Stimulated activated CD8-positive, alpha-beta memory T cell treated with anti-CD3 and anti-CD28 coated beads, Interleukin-15, amount 100 ng/mL, for 48 hours (primary cell): ENCODE data around the gene PRMT5.
"Not testable (repeated sequence)": the region's sequence is repeated elsewhere in the genome, so short reads cannot be mapped to it uniquely, and the experiment has no call there.

ENCODE experiments used
- DNase-seq, 2 donors: peaks; one replicate each; pipeline ENCODE4 v3.0.0-alpha.2; 2020; ENCODE audit warnings: low read depth in 2 of 2

The PRMT5 gene

DNA sequence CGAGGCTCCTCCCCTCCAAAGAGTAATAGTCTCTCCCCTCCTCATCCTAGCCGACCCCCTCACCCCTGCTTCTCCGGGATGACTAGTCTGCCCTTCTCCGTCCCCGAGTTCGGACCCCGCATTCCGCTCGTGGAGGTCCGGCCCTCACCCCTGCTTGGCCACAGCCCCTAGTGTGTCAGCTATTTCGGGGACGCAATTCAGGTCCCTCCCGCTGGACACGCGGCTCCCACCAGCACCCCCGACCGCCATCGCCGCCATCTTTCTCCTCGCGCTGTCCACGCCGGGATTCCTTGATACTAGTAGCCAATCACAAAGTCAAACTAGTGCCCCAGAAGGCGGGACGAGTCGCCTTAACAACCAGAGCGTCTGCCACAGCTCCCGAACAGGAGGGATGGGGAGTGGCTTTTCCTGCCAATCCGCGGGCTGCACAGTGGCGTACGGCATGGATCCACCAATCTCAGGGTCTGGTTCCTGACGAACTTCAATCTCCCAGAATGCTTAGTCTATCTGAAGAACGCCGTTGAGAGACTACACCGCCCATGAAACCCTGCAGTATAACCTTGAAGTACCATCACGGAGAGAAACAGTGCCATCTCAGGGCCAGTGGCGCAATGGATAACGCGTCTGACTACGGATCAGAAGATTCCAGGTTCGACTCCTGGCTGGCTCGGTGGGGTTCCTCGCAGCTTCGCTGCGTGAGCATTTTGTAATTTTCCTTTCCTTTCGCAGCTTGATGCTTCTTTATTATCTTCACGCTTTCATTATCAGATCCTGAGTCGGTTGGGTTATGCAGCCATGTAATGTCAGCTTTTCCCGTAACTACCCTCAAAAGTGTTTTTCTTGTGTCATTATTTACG is at the start of gene PRMT5:
Gene PRMT5, minus strand, starts transcription at position 273 of the 857 bp plus-strand sequence. Its CDS starts 15 bp downstream, at position 258.
- DNase-seq = peak; percentile 95 to 96

DNA sequence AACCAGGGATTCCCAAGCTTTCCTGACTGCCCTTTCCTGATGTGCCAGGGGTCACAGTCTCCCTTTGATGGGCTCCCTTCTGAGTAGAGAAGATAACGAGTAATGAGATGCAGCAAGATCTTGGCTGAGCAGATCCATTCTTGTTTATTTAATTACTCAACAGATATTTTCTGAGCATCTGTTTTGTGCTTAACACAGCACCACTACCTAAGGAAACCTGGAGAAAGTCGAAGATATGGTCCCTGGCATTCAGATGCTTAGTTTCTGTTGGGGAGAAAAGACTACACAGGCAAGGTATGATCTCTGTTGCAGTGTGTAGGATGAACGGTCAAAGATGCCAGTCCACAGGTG is 49.3 kb upstream of the PRMT5 start:
- no peak for DNase-seq

- no peak for DNase-seq
Measured at GRCh38 chr14:22977684-22978486, 48.7 kb upstream of the PRMT5 start.

- DNase-seq = no peak
Measured at GRCh38 chr14:22977434-22977683, 48.2 kb upstream of the PRMT5 start.

GRCh38 chr14:22976620-22977433 is 47.7 kb upstream of the PRMT5 start:
- DNase-seq = no peak

- DNase-seq = no peak
Measured at GRCh38 chr14:22974530-22975313, 45.5 kb upstream of the PRMT5 start.

DNA sequence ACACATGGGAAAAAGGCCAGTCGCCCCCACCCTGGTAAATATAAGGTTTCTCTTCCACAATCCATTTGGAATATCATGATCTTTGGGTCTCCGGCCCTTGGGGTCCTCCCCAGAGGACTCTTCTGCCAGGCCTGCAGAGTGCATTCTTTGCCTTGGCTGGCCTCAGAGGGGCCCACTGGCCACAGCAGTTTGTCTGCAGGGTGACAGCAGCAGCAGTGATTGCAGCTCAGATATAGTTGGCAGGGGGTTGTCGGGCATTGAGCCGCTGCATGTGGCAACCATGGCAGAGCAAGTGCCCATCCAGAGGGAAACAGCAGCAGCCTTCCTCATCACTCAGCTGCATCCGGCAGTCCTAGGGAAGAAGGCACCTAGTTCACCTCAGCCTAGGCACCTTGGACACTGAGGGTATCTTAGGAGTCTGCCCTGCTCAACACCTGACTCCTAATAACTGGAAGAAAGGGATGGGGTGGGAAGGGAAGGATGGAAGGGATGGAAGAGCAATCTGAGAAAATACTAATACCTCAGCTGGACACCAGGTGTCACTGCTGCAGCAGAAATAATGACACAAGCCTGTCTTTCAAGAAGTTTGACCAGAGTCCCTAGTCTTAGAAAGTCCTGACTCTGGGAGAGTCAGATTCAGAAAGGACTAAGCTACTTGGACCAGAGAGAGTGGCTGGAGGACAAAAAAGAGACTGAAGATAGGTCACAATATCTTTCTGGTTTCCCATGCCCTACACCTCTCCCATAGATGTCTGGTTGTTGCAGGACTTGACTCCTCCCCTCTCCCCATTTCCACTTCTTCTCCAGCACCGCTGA is 44.2 kb upstream of the PRMT5 start:
- no peak for DNase-seq

DNA sequence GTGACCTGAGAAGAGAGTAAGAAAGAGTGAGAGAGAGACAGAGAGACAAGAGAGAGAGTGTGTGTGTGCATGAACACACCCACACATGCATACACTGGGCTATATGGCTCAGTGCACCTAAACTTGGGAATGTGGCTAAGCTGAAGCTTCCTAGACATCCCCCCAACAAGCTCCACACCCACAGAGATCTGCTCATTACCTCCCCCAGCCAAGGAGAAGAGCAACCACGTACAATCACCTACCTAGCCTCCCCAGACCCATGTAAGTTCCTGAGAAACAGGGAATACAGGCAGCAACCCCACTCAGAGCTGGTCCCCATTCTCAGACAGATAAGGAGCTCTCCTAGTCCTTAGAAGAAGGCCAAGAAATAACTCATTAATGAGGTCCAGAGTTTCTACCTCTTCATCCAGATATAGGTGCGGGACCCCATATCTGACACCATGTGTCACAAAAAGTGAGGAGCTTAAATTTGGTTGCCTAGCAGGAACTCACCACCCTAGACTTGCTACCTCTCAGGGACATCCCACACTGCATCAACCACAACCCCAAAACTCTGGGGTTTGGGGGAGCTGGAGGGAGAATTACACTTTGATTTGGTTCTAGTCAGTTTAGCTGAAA is 43.2 kb upstream of the PRMT5 start:
- no peak for DNase-seq

DNA sequence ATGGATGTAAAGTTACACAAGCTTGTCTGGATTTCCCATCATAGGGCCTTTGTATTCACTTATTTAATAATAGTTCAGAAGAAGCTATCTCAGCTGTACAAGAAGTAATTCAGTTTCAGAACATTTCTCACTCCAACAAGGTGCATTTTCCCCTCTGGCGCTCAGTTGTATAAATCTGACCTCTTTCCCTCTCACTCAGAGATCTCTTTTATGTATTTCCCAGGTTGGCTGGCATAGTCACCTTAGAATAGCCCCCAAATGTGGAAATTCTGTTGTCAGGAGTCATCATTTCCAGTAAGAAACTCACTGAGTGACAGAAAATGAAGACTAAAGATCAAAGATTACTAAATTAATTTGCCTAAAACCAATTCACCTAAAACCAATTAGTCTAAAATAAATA is 42.0 kb upstream of the PRMT5 start:
- DNase-seq = no peak

- DNase-seq = no peak
Measured at GRCh38 chr14:22966783-22967269, 37.6 kb upstream of the PRMT5 start.

DNA sequence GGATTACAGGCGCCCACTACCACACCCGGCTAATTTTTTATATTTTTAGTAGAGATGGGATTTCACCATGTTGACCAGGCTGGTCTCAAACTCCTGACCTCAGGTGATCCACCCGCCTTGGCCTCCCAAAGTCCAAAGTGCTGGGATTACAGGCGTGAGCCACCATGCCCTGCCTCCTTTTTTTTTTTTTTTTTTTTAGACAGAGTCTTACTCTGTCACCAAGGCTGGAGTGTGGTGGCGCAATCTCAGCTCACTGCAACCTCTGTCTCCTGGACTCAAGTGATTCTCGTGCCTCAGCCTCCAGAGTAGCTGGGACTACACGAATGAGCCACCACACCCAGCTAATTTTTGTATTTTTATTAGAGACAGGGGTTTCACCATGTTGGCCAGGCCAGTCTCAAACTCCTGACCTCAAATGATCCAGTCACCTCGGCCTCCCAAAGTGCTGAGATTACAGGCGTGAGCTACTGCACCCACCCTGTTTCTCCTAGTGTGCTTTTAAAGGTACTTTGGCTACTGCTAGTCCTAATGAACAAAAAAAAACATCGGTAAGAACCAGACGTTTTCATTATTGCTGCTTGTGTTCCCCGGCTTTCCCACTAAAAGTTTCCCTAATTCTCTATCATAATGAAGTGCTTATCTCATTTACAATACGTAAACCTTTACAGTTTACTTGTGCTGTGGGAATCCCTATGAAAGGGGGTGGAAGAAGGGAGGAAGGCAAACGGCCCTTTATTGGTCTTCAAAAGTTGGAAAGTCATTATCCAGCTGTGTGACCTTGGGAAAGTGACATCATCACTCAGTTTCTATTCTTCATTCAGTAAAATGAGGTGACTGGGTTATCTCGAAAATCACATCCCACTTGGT is 37.0 kb upstream of the PRMT5 start:
- DNase-seq = not testable (repeated sequence)

DNA sequence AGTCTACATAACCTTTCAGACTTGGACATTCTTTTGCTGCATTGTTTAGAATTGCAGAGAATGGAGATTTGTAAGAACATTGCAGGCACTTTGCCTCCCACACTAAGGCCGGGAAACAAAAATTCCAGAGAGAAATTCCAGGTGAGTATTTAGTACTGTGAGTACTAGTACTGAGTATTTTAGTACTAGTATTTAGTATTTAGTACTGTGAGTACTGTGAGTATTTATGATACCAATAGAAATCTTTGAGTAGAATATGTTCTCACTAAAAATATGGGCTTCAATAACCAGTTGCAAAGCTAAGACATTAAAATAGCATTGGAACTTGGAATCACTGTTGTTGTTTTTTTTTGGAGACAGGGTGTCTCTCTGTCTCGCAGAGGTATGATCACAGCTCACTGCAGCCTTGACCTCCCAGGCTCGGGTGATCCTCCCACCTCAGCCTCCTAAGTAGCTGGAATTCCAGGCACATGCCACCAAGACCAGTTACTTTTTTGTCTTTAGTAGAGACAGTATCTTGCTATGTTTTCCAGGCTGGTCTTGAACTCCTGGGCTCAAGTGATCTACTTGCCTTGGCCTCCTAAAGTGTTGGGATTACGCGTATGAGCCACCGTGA is 33.0 kb upstream of the PRMT5 start:
- DNase-seq = no peak

- no peak for DNase-seq
Measured at GRCh38 chr14:22955702-22956569, 26.8 kb upstream of the PRMT5 start.

- no peak for DNase-seq
Measured at GRCh38 chr14:22952418-22952817, 23.2 kb upstream of the PRMT5 start.

DNA sequence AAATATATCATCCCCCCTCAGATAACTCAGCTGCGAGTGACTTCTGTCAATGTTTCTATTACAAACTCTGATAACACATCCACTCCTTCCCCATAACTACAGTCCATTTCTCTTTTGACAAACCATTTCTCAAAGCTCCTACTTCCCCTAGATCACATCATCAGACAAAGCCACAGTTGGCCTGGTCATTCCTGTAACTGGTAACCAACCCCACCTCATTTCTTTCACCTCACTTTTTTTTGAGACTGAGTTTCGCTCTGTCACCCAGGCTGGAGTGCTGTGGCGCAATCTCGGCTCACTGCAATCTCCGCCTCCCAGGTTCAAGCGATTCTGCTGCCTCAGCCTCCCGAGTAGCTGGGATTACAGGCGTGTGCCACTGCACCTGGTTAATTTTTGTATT is 22.6 kb upstream of the PRMT5 start:
- DNase-seq = not testable (repeated sequence)

DNA sequence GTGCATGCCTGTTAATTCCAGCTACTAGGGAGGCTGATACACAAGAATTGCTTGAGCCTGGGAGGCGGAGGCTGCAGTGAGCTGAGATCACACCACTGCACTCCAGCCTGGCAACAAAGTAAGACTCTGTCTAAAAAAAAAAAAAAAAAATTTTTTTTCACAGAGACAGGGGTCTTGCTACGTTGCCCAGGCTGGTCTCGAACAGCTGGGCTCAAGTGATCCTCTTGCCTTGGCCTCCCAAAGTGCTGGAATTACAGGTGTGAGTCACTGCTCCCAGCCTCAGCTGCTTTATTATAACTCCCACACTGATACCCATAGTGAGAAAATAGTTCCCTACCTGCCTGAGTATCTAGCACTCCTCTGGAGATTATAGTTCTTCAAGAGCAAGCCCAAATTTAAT is 16.5 kb upstream of the PRMT5 start:
- DNase-seq = no peak

DNA sequence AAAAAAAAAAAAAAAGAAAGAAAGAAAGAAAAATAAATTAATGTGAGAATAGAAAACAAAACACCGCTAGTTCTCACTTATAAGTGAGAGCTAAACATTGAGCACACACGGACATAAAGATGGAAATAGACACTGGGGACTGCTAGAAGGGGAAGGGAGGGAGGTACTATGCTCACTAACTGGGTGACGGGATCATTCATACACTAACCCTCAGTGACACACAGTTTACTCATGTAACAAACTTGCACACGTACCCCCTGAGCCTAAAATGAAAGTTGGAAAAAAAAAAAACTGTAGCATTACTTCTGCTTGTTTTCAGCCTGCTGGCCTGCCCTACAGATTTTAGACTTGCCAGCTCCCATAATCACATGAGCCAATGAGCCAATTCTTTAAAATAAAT is 10.5 kb upstream of the PRMT5 start:
- DNase-seq = no peak

GRCh38 chr14:22935156-22935555 is 6.0 kb upstream of the PRMT5 start:
- DNase-seq = no peak
